ENCODE data around the gene NEB. TPM values are rescaled to one million over a fixed set of nuclear protein-coding genes. Genes with fewer than 3 reads are reported as not detected.
"Not testable (repeated sequence)": the region's sequence is repeated elsewhere in the genome, so short reads cannot be mapped to it uniquely, and the experiment has no call there.

The NEB gene
- total RNA-seq, 1 experiment from 2014 or later: 1.4 TPM

DNA sequence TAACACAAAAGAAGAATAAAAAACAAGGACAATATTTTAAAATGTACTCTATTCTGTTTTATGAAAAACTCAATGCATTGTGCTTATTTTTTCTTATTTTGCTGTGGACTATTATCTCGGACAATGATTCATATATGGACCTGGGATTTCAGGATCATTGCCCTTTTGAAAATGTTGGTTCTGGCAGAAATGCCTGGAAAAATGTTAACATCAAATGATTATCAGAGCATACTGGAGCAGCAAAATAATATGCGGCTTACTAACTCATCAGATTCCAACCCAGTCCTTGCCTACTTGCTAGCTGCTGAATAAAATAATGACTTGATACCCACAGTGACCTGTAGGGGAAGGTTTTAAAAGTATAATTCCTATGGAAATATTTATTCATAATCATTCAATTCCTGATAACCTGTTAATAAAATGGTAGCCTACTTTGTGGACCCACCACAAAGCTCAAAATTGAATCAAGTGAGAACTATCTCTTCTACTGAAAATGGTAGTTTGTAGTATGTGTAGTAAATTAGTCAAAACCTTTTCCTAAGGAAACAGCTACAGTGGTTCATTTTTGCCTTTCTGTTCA is 117.4 kb downstream of the NEB start:
- DNase-seq (ENCODE audit: extremely low read depth, low read depth): no peak

DNA sequence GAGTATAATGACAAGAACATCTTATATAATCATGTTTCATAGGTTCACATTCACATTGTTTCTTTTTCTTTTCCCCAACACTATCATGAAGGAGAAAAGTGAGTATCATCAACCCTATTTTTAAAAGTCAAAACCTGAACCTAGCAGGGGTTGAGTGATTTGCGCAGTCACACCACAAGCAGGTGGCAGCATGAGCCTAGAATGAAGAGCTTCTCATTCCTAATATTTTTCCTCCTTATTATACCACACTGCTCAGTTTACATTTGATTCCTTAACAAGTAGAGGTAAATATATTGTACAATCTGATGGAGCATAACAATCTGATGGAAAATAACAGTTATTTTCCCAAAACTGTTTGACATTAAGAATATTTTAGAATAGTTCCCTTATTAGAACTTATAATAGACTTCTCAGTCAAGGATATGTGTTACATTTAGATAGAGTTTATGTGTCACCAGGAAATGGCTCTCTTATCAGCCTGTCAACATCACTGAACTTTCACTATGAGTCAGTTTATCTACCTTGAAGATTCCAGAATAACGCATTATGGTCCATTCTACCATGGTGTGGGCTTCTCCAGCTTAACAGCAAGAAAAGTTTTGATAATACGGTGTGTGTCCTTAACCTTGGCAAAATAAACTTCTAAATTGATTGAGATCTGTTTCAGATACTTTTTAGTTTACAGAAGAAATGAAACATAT is 119.5 kb downstream of the NEB start:
- DNase-seq (ENCODE audit: extremely low read depth, low read depth): no peak

DNA sequence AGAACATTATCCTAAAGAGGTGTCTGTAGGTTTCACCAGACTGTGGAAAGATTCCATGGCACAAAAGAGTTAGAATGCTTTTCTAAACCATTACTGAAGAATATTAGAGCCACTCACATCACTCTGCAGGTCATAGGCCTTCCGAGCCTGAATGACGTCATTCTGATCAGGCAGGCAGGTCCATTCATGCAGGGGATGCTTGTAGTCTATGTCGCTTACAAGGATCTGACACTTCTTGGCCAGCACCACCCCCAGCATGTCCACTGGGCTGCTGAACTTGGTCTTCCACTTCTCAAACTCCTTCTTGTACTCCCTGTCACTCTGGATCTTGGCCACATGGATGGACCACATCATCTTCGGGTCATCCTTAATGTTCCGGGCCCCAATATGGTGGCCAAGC is 120.1 kb downstream of the NEB start:
- DNase-seq (ENCODE audit: extremely low read depth, low read depth): no peak

DNA sequence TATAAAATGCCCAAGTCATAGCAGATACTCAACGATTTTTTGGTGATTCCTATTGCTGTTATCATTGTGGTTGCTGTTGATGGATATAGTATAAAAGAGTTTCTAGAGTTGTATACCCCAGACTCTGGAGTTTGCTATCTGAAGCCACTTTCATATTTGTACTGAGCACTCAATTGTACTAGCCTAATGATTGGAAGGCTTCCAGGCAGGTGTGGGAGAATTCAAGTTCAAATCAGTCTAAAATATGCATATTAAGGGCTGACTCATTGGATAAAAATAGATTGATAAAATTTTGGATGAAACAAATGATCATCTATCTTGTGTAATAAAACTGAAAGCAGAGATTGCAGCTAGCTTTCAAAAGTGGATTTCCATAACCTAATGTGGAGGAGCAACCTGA is 122.9 kb downstream of the NEB start:
- DNase-seq (ENCODE audit: extremely low read depth, low read depth): no peak

DNA sequence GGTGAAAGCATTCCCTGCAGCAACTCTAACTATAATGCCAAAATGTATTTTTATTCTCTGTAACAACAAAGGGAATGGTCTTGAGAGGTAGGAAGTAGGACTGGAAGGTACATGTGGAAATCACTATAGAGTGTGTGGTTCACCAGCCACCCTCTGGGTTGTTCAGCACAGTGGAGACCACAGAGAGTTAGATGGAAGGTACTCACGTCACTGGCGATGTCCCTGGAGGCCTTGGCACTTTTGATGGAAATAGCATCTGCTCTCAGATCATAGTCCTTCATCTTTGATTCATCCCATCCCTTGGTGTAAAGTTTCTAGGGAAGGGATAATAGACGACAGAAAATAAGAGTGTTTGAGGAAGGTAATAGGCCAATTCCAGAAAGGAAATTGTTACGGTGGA is 124.0 kb downstream of the NEB start:
- no peak for DNase-seq (ENCODE audit: extremely low read depth, low read depth)

DNA sequence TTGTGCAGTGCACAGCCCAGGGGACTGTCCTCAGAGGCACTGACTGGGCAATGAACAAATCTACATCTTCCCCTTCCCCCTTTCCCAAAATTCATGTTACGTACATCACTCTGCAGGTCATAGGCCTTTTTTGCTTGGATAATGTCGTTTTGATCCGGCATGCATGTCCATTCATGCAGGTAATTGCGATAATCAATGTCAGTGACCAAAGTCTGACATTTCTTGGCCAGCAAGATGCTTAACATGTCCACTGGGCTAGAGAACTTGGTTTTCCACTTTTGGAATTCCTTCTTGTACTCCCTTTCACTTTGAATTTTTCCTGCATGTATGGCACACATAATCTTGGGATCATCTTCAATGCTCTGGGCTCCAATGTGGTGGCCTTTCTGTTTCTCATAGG is 124.6 kb downstream of the NEB start:
- no peak for DNase-seq (ENCODE audit: extremely low read depth, low read depth)

DNA sequence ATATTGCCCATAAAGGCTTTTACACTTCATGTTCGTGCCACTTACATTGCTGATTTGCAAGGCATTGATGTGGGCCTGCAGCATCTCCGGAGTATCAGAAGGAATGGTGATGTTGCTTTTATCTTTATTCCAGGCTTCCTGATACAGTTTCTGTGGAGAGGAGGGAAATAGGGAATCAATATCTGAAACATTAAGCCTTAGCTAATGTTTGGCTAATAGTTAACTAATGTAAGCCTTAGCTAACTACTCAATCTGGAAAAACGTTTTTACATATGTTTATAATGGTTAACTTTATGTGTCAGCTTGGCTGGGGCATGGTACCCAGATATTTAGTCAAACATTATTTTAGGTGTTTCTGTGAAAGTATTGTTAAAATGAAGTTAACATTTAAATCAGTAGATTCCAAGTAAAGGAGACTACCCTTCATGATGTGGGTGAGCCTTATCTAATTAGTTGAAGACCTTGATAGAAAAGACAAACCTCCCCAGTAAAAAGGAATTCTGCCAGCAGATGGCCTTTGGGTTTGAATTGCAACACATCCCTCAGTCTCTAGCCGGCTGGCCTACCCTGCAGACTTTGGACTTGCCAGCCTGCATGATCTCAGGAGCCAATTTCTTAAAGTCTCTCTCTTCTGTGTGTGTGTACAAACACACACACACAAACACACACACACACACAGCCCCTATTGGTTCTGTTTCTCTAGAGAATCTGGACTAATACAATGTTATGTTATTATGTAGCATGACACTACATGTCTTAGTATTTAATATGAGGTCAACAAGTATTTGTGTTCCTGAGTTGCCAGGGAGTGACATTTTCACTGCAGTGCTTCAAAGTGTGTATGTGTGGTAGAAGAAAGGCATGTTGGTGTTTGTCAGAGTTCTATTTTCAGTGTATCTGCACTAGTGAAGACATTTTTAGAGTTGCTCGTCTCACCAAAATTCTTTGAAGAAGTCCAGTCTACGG is 126.5 kb downstream of the NEB start:
- not testable (repeated sequence) for DNase-seq (ENCODE audit: extremely low read depth, low read depth)

DNA sequence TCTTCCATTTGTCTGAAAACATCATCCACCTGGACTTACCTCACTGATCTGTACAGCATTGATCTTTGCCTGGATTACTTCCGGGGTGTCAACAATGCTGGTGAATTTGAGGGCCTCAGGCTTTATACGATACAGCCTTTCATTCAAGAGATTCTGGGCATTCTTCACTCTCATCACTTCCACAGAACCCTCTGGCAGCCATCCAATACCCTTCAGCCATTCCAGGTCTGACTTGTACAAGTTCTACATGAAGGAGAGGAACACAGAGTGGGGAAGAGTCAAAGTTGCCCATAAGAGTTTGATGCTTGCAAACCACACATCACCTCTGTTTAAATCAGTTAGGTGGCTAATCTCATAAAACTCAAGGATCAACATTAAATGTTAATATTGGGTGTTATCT is 130.7 kb downstream of the NEB start:
- DNase-seq (ENCODE audit: extremely low read depth, low read depth): not testable (repeated sequence)

DNA sequence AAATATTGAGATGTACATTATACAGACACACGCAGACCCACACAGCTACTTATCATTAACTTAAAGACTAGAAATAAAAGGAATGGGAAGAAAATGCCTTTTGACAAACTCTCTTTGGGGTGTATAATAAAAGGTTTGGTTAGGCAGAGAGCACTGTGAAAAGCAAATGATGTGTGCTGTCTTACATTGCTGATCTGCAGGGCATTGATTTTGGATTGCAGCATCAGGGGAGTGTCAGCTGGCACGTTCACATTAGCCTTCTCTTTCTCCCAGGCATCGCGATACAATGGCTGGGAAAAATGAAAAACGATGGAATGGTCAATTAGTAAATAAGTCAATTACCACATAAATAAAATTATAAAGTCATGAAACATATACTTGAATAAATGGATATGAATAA is 131.9 kb downstream of the NEB start:
- DNase-seq (ENCODE audit: extremely low read depth, low read depth): not testable (repeated sequence)

DNA sequence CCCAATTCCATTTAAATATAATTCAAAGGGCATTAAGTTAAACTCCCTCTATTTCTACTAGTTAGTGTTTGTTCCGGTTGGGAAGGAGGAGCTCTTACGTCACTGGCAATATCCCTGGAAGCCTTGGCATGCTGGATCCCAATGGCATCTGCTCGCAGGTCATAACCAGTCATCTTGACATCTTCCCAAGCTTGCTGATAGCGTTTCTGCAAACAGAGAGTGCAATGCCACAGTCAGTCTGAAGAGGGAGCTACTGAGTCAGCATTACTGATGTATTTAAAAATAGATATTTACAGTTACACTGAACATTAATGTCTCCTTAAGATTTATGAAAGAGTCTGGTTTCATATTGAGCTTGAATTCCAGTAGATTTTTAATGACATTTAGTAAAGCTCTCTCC is 132.5 kb downstream of the NEB start:
- DNase-seq (ENCODE audit: extremely low read depth, low read depth): not testable (repeated sequence)

DNA sequence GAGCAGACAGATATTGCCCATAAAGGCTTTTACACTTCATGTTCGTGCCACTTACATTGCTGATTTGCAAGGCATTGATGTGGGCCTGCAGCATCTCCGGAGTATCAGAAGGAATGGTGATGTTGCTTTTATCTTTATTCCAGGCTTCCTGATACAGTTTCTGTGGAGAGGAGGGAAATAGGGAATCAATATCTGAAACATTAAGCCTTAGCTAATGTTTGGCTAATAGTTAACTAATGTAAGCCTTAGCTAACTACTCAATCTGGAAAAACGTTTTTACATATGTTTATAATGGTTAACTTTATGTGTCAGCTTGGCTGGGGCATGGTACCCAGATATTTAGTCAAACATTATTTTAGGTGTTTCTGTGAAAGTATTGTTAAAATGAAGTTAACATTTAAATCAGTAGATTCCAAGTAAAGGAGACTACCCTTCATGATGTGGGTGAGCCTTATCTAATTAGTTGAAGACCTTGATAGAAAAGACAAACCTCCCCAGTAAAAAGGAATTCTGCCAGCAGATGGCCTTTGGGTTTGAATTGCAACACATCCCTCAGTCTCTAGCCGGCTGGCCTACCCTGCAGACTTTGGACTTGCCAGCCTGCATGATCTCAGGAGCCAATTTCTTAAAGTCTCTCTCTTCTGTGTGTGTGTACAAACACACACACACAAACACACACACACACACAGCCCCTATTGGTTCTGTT is 137.2 kb downstream of the NEB start:
- not testable (repeated sequence) for DNase-seq (ENCODE audit: extremely low read depth, low read depth)

DNA sequence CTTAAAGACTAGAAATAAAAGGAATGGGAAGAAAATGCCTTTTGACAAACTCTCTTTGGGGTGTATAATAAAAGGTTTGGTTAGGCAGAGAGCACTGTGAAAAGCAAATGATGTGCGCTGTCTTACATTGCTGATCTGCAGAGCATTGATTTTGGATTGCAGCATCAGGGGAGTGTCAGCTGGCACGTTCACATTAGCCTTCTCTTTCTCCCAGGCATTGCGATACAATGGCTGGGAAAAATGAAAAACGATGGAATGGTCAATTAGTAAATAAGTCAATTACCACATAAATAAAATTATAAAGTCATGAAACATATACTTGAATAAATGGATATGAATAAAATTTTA is 142.4 kb downstream of the NEB start:
- DNase-seq (ENCODE audit: extremely low read depth, low read depth): not testable (repeated sequence)

DNA sequence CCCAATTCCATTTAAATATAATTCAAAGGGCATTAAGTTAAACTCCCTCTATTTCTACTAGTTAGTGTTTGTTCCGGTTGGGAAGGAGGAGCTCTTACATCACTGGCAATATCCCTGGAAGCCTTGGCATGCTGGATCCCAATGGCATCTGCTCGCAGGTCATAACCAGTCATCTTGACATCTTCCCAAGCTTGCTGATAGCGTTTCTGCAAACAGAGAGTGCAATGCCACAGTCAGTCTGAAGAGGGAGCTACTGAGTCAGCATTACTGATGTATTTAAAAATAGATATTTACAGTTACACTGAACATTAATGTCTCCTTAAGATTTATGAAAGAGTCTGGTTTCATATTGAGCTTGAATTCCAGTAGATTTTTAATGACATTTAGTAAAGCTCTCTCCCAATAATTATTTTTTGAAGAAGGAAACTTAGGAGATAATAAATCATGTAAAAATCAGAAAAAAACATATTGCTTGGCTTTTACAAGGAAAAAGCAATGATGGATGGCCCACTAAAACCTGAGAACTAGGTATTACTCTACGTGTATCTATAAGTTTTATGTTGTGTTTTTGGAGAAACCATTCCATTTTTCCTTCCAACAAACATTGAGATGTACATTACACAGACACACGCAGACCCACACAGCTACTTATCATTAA is 142.9 kb downstream of the NEB start:
- not testable (repeated sequence) for DNase-seq (ENCODE audit: extremely low read depth, low read depth)

DNA sequence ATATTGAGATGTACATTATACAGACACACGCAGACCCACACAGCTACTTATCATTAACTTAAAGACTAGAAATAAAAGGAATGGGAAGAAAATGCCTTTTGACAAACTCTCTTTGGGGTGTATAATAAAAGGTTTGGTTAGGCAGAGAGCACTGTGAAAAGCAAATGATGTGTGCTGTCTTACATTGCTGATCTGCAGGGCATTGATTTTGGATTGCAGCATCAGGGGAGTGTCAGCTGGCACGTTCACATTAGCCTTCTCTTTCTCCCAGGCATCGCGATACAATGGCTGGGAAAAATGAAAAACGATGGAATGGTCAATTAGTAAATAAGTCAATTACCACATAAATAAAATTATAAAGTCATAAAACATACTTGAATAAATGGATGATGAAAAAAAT is 153.0 kb downstream of the NEB start:
- not testable (repeated sequence) for DNase-seq (ENCODE audit: extremely low read depth, low read depth)

DNA sequence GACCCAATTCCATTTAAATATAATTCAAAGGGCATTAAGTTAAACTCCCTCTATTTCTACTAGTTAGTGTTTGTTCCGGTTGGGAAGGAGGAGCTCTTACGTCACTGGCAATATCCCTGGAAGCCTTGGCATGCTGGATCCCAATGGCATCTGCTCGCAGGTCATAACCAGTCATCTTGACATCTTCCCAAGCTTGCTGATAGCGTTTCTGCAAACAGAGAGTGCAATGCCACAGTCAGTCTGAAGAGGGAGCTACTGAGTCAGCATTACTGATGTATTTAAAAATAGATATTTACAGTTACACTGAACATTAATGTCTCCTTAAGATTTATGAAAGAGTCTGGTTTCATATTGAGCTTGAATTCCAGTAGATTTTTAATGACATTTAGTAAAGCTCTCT is 153.6 kb downstream of the NEB start:
- not testable (repeated sequence) for DNase-seq (ENCODE audit: extremely low read depth, low read depth)

DNA sequence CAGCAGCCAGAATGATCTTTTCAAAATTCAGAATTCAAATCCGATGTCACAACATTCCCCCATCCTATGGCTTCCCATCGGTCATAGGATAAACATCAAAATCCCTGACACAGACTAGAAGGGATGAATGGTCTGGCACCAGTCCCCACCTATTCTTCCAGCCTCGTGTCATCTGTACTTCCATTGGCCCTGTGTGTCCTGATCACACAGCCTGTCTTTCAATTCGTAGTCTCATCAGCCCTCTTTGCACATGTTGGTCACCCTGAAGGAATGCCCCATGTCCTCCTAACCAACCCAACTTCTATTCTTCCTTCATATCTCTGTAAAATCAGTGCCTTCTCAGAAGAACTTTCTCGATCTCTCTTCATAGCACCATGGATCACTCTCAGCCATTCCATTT is 157.2 kb downstream of the NEB start:
- DNase-seq (ENCODE audit: extremely low read depth, low read depth): no peak

DNA sequence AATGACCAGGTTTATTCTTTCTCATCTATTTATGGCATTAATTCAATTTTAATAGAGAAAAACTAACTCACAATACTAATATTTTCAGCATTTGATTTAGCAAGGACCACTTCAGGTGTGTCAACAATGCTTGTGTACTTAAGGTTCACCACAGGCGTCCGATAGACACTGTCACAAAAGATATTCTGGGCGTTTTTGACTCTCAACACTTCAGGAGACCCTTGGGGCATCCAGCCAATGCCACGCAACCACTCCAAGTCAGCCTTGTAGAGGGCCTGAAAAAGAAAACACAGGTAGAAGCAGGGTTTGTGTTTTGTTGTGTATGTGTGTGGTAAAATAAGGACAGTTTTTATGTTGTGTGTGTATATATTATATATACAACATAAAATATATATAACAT is 158.2 kb downstream of the NEB start:
- no peak for DNase-seq (ENCODE audit: extremely low read depth, low read depth)

DNA sequence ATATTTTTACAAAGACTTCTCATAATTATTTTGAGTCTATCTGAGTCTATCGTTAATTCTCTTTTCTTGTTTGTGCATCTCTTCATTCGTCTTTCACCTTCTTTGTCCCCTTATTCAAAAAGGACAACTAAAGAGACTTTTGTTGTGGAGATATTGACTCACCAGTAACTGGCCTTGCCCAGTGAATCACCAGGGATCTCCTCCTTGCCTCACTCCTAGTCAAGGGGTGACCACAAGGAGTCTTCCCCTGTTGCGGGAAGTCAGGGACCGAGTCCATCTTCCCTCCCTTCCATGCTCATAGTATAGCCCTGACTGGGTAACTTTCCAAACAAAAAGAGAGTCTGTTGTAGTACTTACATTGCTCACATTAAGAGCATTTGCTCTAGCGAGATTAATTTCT is 158.9 kb downstream of the NEB start:
- DNase-seq (ENCODE audit: extremely low read depth, low read depth): no peak

DNA sequence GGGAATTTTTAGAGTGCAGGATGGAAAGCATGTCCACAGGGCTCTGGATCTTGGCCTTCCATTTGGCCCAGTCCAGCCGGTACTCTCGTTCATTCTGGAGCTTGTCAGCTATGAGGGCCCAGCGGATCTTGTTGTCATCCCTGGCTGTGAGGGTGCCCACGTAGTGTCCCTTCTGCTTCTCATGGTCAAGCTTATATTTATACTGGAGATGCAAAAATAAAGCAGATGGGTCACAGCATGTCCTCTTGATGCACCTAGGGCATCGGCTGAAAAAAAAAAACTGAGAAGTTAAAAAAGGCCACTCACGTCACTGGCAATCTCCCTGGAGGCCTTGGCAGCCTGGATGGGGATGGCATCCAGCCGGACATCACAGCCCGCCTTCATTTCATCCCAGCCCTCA is 164.1 kb downstream of the NEB start:
- DNase-seq (ENCODE audit: extremely low read depth, low read depth): no peak

DNA sequence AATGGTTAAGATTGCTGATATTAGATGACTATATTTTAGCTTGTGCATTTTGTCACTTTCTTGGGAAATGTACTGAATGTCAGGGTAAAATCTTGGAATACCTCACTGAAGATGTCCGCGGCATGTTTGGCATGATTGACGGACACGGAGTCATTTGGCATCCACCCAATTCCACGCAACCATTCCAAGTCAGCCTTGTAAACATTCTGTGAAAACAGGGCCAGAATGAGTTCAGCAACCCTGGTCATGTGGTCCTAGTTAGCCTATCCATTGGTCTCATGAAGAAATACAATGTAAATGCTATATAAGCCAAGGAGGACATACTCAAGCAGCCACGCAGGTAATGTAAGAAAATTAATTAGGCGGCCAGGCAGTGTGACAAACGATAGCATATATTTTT is 165.1 kb downstream of the NEB start:
- no peak for DNase-seq (ENCODE audit: extremely low read depth, low read depth)

DNA sequence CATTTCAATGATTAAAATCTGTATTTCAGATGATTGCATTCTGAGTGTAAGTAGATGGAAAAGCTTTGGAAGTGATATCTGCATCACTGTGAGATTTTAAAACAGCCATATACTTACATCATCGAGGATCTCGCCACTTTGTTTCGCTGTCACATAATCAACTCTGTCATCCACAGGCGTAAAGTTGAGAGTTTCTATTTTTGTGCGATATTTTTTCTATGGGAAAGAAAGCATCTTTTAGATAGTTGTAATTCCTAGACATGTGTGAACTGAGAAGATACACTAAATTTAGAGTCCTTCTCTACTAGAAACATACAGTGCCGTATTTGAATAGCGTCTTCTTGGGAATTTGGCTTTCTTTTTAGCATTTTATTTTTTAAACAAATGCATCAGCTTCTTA is 165.8 kb downstream of the NEB start:
- DNase-seq (ENCODE audit: extremely low read depth, low read depth): no peak

Measured in NCI-H460 (cell line).